Measurements from ENCODE around the gene ASAP2. TPM values are rescaled to one million over a fixed set of nuclear protein-coding genes. Genes with fewer than 3 reads are reported as not detected.
A peak's percentile ranks its signal among the peaks of the same experiment; 100 is the strongest.

ASAP2 gene
- polyA plus RNA-seq = 1 to 10 TPM; 4.0 to 5.3 TPM

DNA sequence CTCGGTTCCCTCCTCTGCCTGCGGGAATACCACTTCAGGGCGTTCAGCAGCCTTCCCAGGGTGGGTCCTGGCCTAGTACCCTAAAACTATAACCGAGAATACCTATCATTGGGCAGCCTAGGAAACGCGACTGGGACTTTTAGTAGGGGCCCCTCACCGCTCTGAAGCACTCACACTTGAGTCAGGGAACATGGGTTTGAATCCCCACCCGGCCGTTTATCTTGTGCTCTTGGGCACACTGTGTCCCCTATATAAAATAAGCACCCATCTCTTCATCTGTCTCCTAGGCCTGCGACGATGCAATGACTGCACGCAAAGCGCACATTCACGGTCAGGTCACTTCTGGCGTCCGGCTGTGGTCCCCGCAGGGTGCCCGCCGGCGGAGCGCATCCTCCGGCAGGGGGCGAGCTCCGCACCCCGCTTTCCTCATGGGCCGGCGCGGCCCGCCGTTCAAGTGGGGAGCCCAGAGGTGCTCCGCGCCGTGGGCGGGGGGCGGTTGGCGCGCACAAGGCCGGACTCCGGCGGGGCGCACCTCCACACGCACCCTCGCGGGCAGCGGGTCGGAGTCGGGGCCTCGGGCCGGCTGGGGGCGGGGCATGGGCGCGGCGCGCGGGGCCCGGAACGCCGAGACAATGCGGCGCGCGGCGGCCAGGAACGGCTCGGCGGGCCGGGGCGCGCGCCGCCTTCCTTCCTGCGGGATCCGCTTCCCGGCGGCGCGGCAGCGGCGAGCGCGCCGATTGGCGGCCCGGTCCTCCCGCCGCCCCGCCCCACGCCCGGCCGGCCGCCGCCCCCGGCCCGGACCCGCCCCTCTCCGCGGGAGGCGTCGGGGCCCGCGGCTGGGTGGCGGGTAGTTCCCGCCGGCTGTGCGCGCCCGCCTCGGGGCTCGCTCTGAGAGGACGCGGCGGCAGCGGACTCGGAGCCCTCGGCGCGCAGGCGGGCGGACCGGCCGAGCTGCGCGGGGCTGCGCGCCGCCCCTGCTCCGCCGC, at the start of gene ASAP2:
ASAP2 (plus strand) TSS at position 850 of the 986 bp plus-strand sequence. CDS start 293 bp downstream, outside the sequence.
- 2 to 3% methylated on average over 62 to 128 of the region's 128 CpGs for WGBS, 2 donors
- Histone ChIP-seq H3K36me3 (ENCODE audit: control insufficient read depth in 2 of 2, insufficient read depth in 2 of 2, low read length in 1 of 2) (no peaks in the 10 kb centered on the region), H3K4me1 (ENCODE audit: control insufficient read depth in 2 of 2, insufficient read depth in 2 of 2, low read length in 1 of 2) (peaks cover 0 to 2% of the 10 kb centered on the region in 2 donors), H3K4me3 (ENCODE audit: low read depth in 1 of 2, low read length in 2 of 2) (peak within 1 kb of the TSS; percentile 79 to 82), H3K27ac (ENCODE audit: low read depth in 2 of 2, low read length in 1 of 2) (peak within 1 kb of the TSS; percentile 88), H3K9me3 (ENCODE audit: control insufficient read depth in 2 of 2, insufficient read depth in 1 of 2, low read depth in 1 of 2, low read length in 1 of 2) (no peaks in the 10 kb centered on the region), H3K27me3 (ENCODE audit: control insufficient read depth in 1 of 2, insufficient read depth in 2 of 2, low read length in 2 of 2) (no peaks in the 10 kb centered on the region)

DNA sequence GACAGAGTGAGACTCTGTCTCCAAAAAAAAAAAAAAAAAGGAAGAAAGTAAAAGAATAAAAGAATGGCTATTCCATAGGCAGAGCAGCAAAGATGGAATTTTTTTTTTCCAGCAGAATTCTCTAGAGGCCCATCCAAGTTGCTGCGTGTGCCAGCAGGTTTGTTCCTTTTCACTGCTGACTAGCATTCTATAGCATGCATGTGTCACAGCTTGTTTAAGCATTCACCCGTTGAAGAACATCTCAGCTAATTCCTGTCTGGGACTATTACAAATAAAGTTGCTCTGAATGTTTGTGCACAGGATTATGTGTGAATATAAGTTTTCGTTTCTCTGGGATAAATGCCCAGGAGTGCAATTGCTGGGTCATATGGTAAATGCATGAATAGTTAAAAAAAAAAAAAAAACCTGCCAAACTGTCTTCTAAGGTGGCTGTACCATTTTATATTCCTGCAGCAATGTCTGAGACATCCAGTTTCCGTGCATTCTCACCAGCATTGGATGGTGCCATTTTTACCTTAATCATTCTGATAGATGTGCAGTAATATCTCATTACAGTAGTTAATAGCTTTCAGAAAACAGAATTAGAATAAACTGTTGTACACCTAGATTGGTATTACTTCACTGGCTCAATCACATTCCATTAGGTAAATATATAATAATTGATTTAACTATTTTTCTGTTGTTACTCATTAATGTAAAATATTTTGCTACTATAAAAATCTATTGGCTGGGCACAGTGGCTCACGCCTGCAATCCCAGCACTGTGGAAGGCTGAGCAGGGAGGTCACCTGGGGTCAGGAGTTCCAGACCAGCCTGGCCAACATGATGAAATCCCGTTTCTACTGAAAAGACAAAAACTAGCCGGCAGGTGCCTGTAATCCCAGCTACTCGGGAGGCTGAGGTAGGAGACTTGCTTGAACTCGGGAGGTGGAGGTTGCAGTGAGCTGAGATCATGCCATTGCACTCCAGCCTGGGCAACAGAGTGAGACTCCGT, 47.5 kb upstream of the ASAP2 start:
- Histone ChIP-seq H3K27me3 (ENCODE audit: control insufficient read depth in 1 of 2, insufficient read depth in 2 of 2, low read length in 2 of 2) (no peaks in the 10 kb centered on the region), H3K4me1 (ENCODE audit: control insufficient read depth in 2 of 2, insufficient read depth in 2 of 2, low read length in 1 of 2) (peaks cover 0 to 4% of the 10 kb centered on the region in 2 donors), H3K36me3 (ENCODE audit: control insufficient read depth in 2 of 2, insufficient read depth in 2 of 2, low read length in 1 of 2) (no peaks in the 10 kb centered on the region), H3K9me3 (ENCODE audit: control insufficient read depth in 2 of 2, insufficient read depth in 1 of 2, low read depth in 1 of 2, low read length in 1 of 2) (no peaks in the 10 kb centered on the region), H3K4me3 (ENCODE audit: low read depth in 1 of 2, low read length in 2 of 2) (no peak overlapping the region), H3K27ac (ENCODE audit: low read depth in 2 of 2, low read length in 1 of 2) (no peak overlapping the region)
- WGBS, 2 donors = 62 to 72% methylated on average over 10 of the region's 10 CpGs

DNA sequence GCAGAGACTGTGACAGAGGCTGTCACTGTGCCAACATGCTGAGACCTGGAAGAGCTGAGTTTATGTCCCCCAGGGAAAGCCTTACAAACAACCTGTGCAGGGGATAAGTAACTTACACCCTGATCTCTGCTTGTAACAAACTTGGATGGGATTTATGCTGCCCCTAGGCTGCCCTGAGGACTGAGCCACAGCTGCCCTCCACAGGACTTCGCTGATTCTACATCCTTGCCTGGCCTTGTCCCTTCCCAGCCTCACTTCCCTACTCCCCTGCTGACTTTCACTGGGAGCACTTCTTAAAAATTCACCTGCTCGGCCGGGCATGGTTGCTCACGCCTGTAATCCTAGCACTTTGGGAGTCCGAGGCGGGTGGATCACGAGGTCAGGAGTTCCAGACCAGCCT, 45.9 kb upstream of the ASAP2 start:
- H3K9me3 ChIP-seq (ENCODE audit: control insufficient read depth in 2 of 2, insufficient read depth in 1 of 2, low read depth in 1 of 2, low read length in 1 of 2) = no peaks in the 10 kb centered on the region
- no peak overlapping the region for H3K4me3 ChIP-seq (ENCODE audit: low read depth in 1 of 2, low read length in 2 of 2)
- no peaks in the 10 kb centered on the region for H3K27me3 ChIP-seq (ENCODE audit: control insufficient read depth in 1 of 2, insufficient read depth in 2 of 2, low read length in 2 of 2)
- 87 to 91% methylated on average over 7 of the region's 7 CpGs for WGBS, 2 donors
- H3K27ac ChIP-seq (ENCODE audit: low read depth in 2 of 2, low read length in 1 of 2) = no peak overlapping the region
- H3K4me1 ChIP-seq (ENCODE audit: control insufficient read depth in 2 of 2, insufficient read depth in 2 of 2, low read length in 1 of 2) = peaks cover 0 to 4% of the 10 kb centered on the region in 2 donors
- no peaks in the 10 kb centered on the region for H3K36me3 ChIP-seq (ENCODE audit: control insufficient read depth in 2 of 2, insufficient read depth in 2 of 2, low read length in 1 of 2)

DNA sequence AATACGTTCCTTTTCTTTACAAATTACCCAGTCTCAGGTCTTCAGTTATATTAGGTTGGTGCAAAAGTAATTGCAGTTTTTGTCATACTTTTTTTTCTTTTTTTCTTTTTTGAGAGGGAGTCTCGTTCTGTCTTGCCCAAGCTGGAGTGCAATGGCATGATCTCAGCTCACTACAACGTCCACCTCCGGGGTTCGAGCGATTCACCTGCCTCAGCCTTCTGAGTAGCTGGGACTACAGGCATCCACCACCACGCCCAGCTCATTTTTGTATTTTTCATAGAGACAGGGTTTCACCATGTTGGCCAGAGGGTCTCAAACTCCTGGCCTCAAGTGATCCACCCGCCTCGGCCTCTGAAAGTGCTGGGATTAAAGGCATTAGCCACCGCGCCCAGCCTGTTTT, 43.8 kb upstream of the ASAP2 start:
- no peaks in the 10 kb centered on the region for H3K27me3 ChIP-seq (ENCODE audit: control insufficient read depth in 1 of 2, insufficient read depth in 2 of 2, low read length in 2 of 2)
- peaks cover 0 to 6% of the 10 kb centered on the region in 2 donors for H3K4me1 ChIP-seq (ENCODE audit: control insufficient read depth in 2 of 2, insufficient read depth in 2 of 2, low read length in 1 of 2)
- H3K9me3 ChIP-seq (ENCODE audit: control insufficient read depth in 2 of 2, insufficient read depth in 1 of 2, low read depth in 1 of 2, low read length in 1 of 2) = no peaks in the 10 kb centered on the region
- no peak overlapping the region for H3K27ac ChIP-seq (ENCODE audit: low read depth in 2 of 2, low read length in 1 of 2)
- WGBS, 2 donors = 47 to 78% methylated on average over 11 of the region's 11 CpGs
- H3K4me3 ChIP-seq (ENCODE audit: low read depth in 1 of 2, low read length in 2 of 2) = no peak overlapping the region
- no peaks in the 10 kb centered on the region for H3K36me3 ChIP-seq (ENCODE audit: control insufficient read depth in 2 of 2, insufficient read depth in 2 of 2, low read length in 1 of 2)

DNA sequence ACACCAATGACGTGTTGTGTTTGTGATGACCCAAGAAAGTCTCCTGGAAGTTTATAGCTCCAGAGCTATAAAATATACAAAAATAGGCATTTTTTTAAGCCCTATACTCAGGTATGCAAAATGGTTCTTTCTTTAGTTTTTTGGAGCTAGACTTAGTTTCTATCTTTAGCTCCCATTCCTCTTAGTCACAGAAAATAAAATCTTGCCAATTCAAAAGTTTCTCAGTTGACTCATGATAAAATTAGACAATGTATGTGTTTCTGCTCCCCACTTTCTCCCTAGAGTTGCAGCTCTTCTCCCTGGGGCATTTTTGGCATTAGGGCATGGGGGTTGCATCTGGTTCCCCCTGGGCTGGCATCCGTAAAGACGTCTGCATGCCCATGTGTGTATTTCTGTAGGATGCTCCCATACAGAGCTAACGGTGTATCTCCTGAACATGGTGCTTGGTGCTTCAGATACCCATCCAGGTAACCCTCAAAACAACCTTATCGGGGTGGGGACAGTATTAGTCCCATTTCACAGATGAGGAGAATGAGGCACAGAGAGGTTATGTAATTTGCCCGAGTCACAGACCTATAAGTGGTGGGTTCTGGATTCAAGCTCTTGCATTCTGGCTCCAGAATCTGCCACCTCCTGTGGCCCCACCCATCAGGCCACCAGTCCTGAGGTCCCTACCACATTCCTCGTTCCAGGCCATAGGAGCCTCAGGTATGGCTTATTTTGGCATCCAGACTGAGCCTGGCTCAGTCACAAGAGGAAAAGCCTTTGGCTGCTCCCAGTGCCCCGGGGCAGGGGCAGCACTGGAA, 43.1 kb upstream of the ASAP2 start:
- WGBS, 2 donors = 64 to 70% methylated on average over 8 of the region's 8 CpGs
- H3K4me1 ChIP-seq (ENCODE audit: control insufficient read depth in 2 of 2, insufficient read depth in 2 of 2, low read length in 1 of 2) = peaks cover 0 to 6% of the 10 kb centered on the region in 2 donors
- H3K27ac ChIP-seq (ENCODE audit: low read depth in 2 of 2, low read length in 1 of 2) = peak overlapping the region in 1 of 2 donors; percentile 58

DNA sequence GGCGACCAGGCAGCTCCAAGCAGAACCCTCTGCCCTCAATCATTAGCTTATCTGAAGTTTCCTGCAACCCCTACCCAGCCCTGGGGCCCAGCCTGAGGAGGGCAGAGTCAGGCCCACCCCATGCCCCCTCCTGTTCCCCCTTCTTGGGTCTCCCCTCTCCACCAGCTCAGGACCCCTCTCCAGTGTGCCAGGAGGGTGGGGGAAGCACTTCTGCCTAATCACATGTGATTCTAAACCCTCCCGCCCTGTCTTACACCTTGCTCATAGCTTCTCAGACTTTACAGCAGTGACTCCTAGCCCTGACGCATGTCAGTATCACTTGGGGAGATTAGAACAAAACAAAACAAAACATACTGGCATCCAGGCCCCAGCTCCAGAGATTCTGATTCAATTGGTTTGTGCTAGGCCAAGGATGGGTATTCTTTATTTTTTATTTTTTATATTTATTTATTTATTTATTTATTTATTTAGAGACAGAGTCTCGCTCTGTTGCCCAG, 42.5 kb upstream of the ASAP2 start:
- Histone ChIP-seq H3K4me3 (ENCODE audit: low read depth in 1 of 2, low read length in 2 of 2) (no peak overlapping the region), H3K4me1 (ENCODE audit: control insufficient read depth in 2 of 2, insufficient read depth in 2 of 2, low read length in 1 of 2) (peaks cover 0 to 6% of the 10 kb centered on the region in 2 donors), H3K36me3 (ENCODE audit: control insufficient read depth in 2 of 2, insufficient read depth in 2 of 2, low read length in 1 of 2) (no peaks in the 10 kb centered on the region), H3K27me3 (ENCODE audit: control insufficient read depth in 1 of 2, insufficient read depth in 2 of 2, low read length in 2 of 2) (no peaks in the 10 kb centered on the region), H3K9me3 (ENCODE audit: control insufficient read depth in 2 of 2, insufficient read depth in 1 of 2, low read depth in 1 of 2, low read length in 1 of 2) (peaks cover 0 to 2% of the 10 kb centered on the region in 2 donors), H3K27ac (ENCODE audit: low read depth in 2 of 2, low read length in 1 of 2) (peak overlapping the region; percentile 29 to 47)
- 63 to 64% methylated on average over 4 of the region's 4 CpGs for WGBS, 2 donors

More for the DNA sequence above, 43.1 kb upstream of the ASAP2 start:
- no peaks in the 10 kb centered on the region for H3K36me3 ChIP-seq (ENCODE audit: control insufficient read depth in 2 of 2, insufficient read depth in 2 of 2, low read length in 1 of 2)
- no peaks in the 10 kb centered on the region for H3K27me3 ChIP-seq (ENCODE audit: control insufficient read depth in 1 of 2, insufficient read depth in 2 of 2, low read length in 2 of 2)
- no peak overlapping the region for H3K4me3 ChIP-seq (ENCODE audit: low read depth in 1 of 2, low read length in 2 of 2)
- H3K9me3 ChIP-seq (ENCODE audit: control insufficient read depth in 2 of 2, insufficient read depth in 1 of 2, low read depth in 1 of 2, low read length in 1 of 2) = no peaks in the 10 kb centered on the region

DNA sequence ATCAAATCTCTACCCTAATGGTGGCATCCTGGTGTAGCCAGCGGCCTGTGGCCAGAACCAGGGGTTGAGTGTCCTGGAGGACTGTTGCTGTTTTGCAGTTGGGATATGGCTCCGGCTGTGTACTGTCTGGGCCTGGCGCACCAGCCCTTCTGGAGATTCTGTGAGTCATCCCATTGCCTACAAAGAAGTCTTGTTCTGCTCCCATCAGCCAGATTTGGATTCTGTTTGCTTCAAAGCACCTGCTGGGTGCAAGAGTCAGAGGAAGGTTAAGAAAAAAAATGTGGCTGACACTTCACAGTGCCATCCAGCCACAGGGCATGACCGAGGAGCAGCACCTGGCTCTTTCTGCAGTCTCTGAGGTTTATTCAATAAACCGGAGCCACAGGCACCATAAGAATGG, 41.0 kb upstream of the ASAP2 start:
- Histone ChIP-seq H3K9me3 (ENCODE audit: control insufficient read depth in 2 of 2, insufficient read depth in 1 of 2, low read depth in 1 of 2, low read length in 1 of 2) (peaks cover 0 to 2% of the 10 kb centered on the region in 2 donors), H3K36me3 (ENCODE audit: control insufficient read depth in 2 of 2, insufficient read depth in 2 of 2, low read length in 1 of 2) (no peaks in the 10 kb centered on the region), H3K4me3 (ENCODE audit: low read depth in 1 of 2, low read length in 2 of 2) (no peak overlapping the region), H3K4me1 (ENCODE audit: control insufficient read depth in 2 of 2, insufficient read depth in 2 of 2, low read length in 1 of 2) (peaks cover 0 to 6% of the 10 kb centered on the region in 2 donors), H3K27ac (ENCODE audit: low read depth in 2 of 2, low read length in 1 of 2) (peak overlapping the region; percentile 64 to 68), H3K27me3 (ENCODE audit: control insufficient read depth in 1 of 2, insufficient read depth in 2 of 2, low read length in 2 of 2) (no peaks in the 10 kb centered on the region)
- 54 to 59% methylated on average over 5 of the region's 5 CpGs for WGBS, 2 donors

DNA sequence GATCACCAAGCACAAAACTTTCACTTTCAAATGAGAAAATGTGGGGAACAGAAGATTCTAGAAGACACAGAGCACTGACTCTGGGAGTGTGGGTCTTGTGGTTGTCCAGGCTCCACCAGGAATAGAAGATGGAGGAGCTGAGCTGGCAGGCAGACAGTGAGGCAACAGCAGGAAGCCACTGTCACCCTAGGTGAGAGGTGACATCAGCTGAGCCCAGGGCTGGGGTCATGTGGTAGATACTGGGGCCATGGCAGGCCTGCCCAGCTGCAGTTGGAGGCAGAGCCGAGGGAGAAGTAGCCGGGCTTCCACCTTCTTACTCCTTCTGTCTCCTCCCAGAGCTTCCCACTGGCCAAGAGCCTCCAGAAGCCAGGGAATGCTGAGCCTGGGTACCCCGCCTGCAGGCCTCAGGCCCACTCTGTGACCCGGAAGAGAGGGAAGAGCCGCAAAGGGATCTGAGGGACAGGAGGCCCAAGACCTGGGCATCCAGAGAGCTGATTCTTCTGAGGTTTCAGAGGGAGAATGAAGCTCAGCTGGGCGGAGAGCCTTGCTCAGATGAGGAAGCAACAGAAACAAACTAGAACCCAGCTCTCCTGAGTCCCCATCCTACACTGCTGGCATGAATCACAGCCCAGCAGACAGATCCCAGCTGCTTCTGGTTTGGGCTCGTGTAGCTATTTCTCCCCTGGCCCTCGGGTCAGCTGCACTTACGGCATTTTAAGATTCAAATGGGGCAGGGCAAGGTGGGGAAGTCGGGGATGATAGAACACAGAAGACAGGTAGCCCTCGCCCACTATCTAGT, 39.8 kb upstream of the ASAP2 start:
- 83 to 86% methylated on average over 11 of the region's 11 CpGs for WGBS, 2 donors
- Histone ChIP-seq H3K27ac (ENCODE audit: low read depth in 2 of 2, low read length in 1 of 2) (peak overlapping the region in 1 of 2 donors; percentile 68), H3K4me3 (ENCODE audit: low read depth in 1 of 2, low read length in 2 of 2) (no peak overlapping the region), H3K27me3 (ENCODE audit: control insufficient read depth in 1 of 2, insufficient read depth in 2 of 2, low read length in 2 of 2) (no peaks in the 10 kb centered on the region), H3K4me1 (ENCODE audit: control insufficient read depth in 2 of 2, insufficient read depth in 2 of 2, low read length in 1 of 2) (peaks cover 0 to 6% of the 10 kb centered on the region in 2 donors), H3K9me3 (ENCODE audit: control insufficient read depth in 2 of 2, insufficient read depth in 1 of 2, low read depth in 1 of 2, low read length in 1 of 2) (peaks cover 0 to 2% of the 10 kb centered on the region in 2 donors), H3K36me3 (ENCODE audit: control insufficient read depth in 2 of 2, insufficient read depth in 2 of 2, low read length in 1 of 2) (no peaks in the 10 kb centered on the region)
